Neural crest cell (in vitro differentiated cells): Measurements from ENCODE around the gene SUSD5. TPM values are rescaled to one million over a fixed set of nuclear protein-coding genes. Genes with fewer than 3 reads are reported as not detected.
"Not testable (repeated sequence)": the region's sequence is repeated elsewhere in the genome, so short reads cannot be mapped to it uniquely, and the experiment has no call there.

Experiments
- DNase-seq: peaks from one replicate; pipeline ENCODE4 v3.0.0; 2021; ENCODE audit warnings: low read depth, mixed read lengths, low spot score
- H3K27ac Mint-ChIP-seq: one replicate; pipeline ENCODE4 v1.8.0; 2021; ENCODE audit warnings: mild to moderate bottlenecking, mixed read lengths; ENCODE audit not compliant: unreplicated experiment
- H3K27me3 Mint-ChIP-seq: 2 replicates; pipeline ENCODE4 v1.8.0; 2021; ENCODE audit warnings: low read depth, mild to moderate bottlenecking, mixed read lengths
- H3K36me3 Mint-ChIP-seq: 2 replicates; pipeline ENCODE4 v1.8.0; 2021; ENCODE audit warnings: low read depth, mild to moderate bottlenecking, mixed read lengths
- H3K4me1 Mint-ChIP-seq: 2 replicates; pipeline ENCODE4 v1.8.0; 2021; ENCODE audit warnings: mixed read lengths
- H3K4me3 Mint-ChIP-seq: one replicate; pipeline ENCODE4 v1.8.0; 2021; ENCODE audit warnings: mild to moderate bottlenecking, mixed read lengths
- H3K9me3 Mint-ChIP-seq: 2 replicates; pipeline ENCODE4 v1.8.0; 2021; ENCODE audit warnings: mixed read lengths
- total RNA-seq: library from RNA; stranded (reverse); gene quantifications from 2 replicates; pipeline ENCODE4 v1.2.1, GENCODE V29; 2021
- TF ChIP-seq, protein P1 (sequence below): fragments of 200-600 bp; sonication (generic); conservative IDR thresholded peaks from 2 replicates; pipeline ENCODE4 v1.5.0; 2021; ENCODE audit warnings: antibody characterized with exemption, mild to moderate bottlenecking

The SUSD5 gene
- total RNA-seq, 1 donor from 2014 or later: 2.1 TPM

DNA sequence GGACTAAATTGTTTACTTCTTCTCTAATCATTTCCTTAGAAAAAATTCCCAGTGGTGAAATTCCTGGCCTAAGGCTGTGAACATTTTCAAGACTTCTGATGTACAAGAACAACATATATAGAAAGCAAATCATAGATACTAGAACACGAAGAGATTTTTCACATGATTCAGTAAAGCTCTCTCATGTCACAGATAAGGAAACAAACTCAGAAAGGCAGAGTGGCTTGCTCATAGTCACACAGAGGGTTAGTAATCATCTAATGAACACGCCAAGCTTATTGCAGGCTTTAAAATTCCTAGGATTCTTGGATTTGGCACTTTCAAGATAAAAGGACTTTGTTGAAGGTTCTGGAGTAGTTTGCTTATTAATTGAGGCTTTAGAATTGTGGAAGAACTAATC, 78.6 kb downstream of the SUSD5 start:
- H3K9me3 Mint-ChIP-seq: no peaks in the 10 kb centered on the region
- H3K27ac Mint-ChIP-seq: no peak overlapping the region
- no peak for DNase-seq
- H3K4me3 Mint-ChIP-seq: no peak overlapping the region
- TF ChIP-seq, protein P1, sequence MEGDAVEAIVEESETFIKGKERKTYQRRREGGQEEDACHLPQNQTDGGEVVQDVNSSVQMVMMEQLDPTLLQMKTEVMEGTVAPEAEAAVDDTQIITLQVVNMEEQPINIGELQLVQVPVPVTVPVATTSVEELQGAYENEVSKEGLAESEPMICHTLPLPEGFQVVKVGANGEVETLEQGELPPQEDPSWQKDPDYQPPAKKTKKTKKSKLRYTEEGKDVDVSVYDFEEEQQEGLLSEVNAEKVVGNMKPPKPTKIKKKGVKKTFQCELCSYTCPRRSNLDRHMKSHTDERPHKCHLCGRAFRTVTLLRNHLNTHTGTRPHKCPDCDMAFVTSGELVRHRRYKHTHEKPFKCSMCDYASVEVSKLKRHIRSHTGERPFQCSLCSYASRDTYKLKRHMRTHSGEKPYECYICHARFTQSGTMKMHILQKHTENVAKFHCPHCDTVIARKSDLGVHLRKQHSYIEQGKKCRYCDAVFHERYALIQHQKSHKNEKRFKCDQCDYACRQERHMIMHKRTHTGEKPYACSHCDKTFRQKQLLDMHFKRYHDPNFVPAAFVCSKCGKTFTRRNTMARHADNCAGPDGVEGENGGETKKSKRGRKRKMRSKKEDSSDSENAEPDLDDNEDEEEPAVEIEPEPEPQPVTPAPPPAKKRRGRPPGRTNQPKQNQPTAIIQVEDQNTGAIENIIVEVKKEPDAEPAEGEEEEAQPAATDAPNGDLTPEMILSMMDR: no peak
- H3K27me3 Mint-ChIP-seq: no peaks in the 10 kb centered on the region
- H3K4me1 Mint-ChIP-seq: peaks cover 11% of the 10 kb centered on the region
- H3K36me3 Mint-ChIP-seq: peaks cover 42% of the 10 kb centered on the region

DNA sequence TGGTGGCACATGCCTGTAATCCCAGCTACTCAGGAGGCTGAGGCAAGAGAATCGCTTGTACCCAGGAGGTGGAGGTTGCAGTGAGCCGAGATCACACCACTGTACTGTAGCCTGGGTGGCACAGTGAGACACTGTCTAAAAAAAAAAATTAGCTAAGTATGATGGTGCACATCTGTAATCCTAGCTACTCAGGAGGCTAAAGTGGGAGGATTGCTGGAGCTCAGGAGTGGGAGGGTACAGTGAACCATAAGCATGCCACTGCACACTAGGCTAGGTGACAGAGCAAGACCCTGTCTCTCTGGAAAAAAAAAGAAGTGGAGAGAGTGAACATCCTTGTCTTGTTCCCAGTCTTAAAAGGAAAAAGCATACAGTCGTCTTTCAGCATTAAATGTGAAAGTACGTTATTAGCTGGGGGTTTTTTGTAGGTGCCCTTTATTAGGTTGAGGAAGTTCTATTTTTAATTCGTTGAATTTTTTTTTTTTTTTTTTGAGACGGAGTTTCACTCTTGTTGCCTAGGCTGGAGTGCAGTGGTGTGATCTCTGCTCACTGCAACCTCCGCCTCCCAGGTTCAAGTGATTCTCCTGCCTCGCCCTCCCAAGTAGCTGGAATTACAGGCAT, 79.5 kb downstream of the SUSD5 start:
- H3K4me3 Mint-ChIP-seq, H3K9me3 Mint-ChIP-seq, H3K27ac Mint-ChIP-seq, H3K27me3 Mint-ChIP-seq, DNase-seq: not testable (repeated sequence)
- Mint-ChIP-seq H3K4me1 (peaks cover 11% of the 10 kb centered on the region), H3K36me3 (peaks cover 37% of the 10 kb centered on the region)

DNA sequence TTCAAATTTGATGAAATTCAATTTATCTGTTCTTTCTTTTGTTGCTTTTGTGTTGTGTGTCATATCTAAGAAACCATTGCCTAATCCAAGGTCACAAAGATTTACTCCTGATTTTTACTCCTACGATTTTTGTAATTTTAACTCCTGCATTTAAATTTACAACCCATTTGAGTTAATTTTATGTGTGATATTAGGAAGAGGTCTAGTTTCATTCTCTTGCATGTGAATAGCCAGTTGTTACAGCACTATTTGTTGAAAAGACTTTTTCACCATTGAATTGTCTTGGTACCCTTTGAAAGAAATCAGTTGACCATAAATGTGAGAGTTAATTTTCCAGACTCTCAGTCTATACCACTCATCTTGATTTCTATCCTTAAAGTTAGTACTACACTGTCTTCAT, 80.9 kb downstream of the SUSD5 start:
- Mint-ChIP-seq H3K9me3 (no peaks in the 10 kb centered on the region), H3K4me3 (no peak overlapping the region), H3K36me3 (peaks cover 27% of the 10 kb centered on the region), H3K27me3 (no peaks in the 10 kb centered on the region), H3K27ac (no peak overlapping the region), H3K4me1 (peaks cover 11% of the 10 kb centered on the region)
- TF ChIP-seq, protein P1: no peak
- DNase-seq: no peak

DNA sequence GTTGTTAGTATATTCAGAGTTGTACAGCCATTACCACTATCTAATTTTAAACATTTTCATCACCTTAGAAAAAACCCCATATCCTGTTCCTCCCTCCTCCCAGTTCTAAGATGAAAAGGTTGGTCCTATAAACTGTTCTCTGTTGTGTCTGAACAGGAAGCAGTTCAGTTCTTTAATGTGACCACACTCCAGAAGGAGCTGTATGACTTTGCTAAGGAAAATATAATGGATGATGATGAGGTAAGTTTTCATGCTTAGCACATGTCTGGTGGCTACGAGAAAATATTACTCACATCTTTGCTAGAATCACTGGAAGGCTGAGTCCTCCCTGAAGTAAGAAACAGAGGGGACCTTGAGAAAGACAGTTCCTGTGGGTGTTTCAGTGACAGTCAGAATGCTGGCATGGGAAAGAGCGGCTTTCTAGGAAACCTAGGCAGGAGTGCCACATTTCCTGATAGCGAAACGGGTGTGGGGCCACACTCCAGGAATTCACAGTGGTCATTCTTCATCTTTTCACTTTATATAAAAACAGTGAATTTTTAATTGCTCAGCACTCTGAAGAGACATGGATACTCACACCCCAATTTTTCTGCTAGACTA, 84.5 kb downstream of the SUSD5 start:
- no peak for DNase-seq
- H3K9me3 Mint-ChIP-seq: no peaks in the 10 kb centered on the region
- peaks cover 16% of the 10 kb centered on the region for H3K36me3 Mint-ChIP-seq
- TF ChIP-seq, protein P1: no peak
- H3K4me3 Mint-ChIP-seq: no peak overlapping the region
- no peaks in the 10 kb centered on the region for H3K27me3 Mint-ChIP-seq
- peaks cover 5% of the 10 kb centered on the region for H3K4me1 Mint-ChIP-seq
- no peak overlapping the region for H3K27ac Mint-ChIP-seq

DNA sequence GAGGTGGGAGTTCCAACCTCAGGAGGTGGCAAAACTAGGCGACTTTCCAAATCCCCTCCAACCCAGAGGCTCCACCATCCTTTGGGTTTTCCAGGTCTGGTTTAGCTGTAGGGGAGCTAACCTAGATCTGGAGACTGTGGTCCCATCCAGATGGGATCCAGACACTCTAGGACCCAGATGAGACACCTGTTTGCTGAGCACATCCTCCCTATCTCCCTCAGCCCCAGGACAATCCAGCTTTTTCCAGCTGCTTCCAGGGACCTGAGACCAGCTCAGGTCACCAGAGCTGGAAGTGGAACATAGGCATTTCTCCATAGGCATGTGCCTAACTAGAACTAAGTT, 86.6 kb downstream of the SUSD5 start:
- Mint-ChIP-seq H3K27ac (no peak overlapping the region), H3K27me3 (no peaks in the 10 kb centered on the region), H3K9me3 (no peaks in the 10 kb centered on the region), H3K4me1 (no peaks in the 10 kb centered on the region), H3K4me3 (no peak overlapping the region), H3K36me3 (peaks cover 12% of the 10 kb centered on the region)
- no peak for DNase-seq
- TF ChIP-seq, protein P1: no peak

DNA sequence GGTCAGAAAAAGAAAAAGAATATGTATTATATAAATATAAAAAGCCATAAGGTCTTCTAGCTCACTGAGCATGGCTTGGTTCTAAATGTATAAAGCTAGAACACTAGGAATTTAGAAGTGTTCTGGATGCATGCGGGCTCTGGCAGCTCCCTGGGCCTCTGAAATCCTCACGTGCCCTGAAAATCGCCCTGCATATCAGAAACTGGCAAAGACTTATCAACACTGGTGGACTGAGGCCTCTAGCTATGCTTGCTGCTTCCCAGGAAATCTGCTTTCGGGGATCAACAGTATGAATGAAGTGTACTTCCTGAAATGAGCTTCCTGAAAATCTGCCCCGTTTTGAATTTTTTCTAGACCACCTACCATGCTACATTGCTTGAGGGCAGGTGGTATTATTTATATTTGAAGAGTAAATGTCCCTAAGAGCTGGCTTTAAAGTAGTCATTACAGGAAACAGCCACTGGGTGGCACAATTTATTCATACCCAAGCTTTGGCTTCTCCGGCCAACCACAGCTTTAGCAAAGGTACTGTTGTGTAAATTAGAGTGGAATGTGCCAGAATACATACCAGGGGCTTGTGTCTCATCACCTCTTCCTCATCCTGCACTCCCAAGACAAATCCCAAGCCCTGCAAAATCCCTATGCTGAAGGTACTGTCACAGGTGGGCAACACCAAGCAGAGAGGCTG, 87.1 kb downstream of the SUSD5 start:
- Mint-ChIP-seq H3K4me1 (no peaks in the 10 kb centered on the region), H3K27me3 (no peaks in the 10 kb centered on the region), H3K36me3 (peaks cover 9% of the 10 kb centered on the region), H3K27ac (no peak overlapping the region), H3K4me3 (no peak overlapping the region), H3K9me3 (no peaks in the 10 kb centered on the region)
- peak; percentile 53 for DNase-seq
- TF ChIP-seq, protein P1: peak; percentile 87
